Fibroblast of the aortic adventitia (primary cell): ENCODE measurements around the gene RUBCNL. TPM values are rescaled to one million over a fixed set of nuclear protein-coding genes. Genes with fewer than 3 reads are reported as not detected.

Source experiments
- DNase-seq: peaks from one replicate; pipeline ENCODE4 v3.0.0-alpha.2; 2010; ENCODE audit warnings: low read depth
- H3K4me3 ChIP-seq: 2 replicates; pipeline ENCODE4 v1.5.1; 2011; ENCODE audit warnings: low read depth, mild to moderate bottlenecking, control low read depth, low read length, moderate library complexity
- CTCF ChIP-seq: IDR thresholded peaks from 2 replicates; pipeline ENCODE4 v1.5.1; 2011; ENCODE audit warnings: mild to moderate bottlenecking, low read length, control low read depth, inconsistent platforms; ENCODE audit not compliant: insufficient read depth
- total RNA-seq: library from RNA; depleted of rRNA; stranded (reverse); fragments of >200 nt; gene quantifications from 2 replicates; pipeline ENCODE4 v1.2.3, GENCODE V29; 2012; ENCODE audit warnings: low replicate concordance

Gene RUBCNL
- total RNA-seq, 1 donor: 4.6 TPM

GRCh38 chr13:46352805-46353204 is 34.2 kb downstream of the RUBCNL start:
- no peak for DNase-seq
- no peak for TF ChIP-seq CTCF
- H3K4me3 ChIP-seq: no peak overlapping the region

GRCh38 chr13:46350003-46350402 is 37.0 kb downstream of the RUBCNL start:
- no peak for DNase-seq
- no peak overlapping the region for H3K4me3 ChIP-seq
- no peak for TF ChIP-seq CTCF

- no peak for DNase-seq
- H3K4me3 ChIP-seq: no peak overlapping the region
- TF ChIP-seq CTCF: no peak
Measured at GRCh38 chr13:46348961-46349360, 38.1 kb downstream of the RUBCNL start.

- H3K4me3 ChIP-seq: no peak overlapping the region
- no peak for TF ChIP-seq CTCF
- DNase-seq: no peak
Measured at GRCh38 chr13:46347277-46347676, 39.8 kb downstream of the RUBCNL start.

- no peak for TF ChIP-seq CTCF
- H3K4me3 ChIP-seq: no peak overlapping the region
- peak; percentile 51 for DNase-seq
Measured at GRCh38 chr13:46345866-46346265, 41.2 kb downstream of the RUBCNL start.

GRCh38 chr13:46345398-46345797 is 41.7 kb downstream of the RUBCNL start:
- H3K4me3 ChIP-seq: no peak overlapping the region
- no peak for TF ChIP-seq CTCF
- DNase-seq: peak; percentile 48

- DNase-seq: no peak
- no peak for TF ChIP-seq CTCF
- H3K4me3 ChIP-seq: no peak overlapping the region
Measured at GRCh38 chr13:46343279-46343994, 43.6 kb downstream of the RUBCNL start.
